HepG2 (cell line): ENCODE measurements around the gene LAG3. TPM values are rescaled to one million over a fixed set of nuclear protein-coding genes. Genes with fewer than 3 reads are reported as not detected.

Experiments
- ATAC-seq: fragments of 200-7000 bp; cut with Tn5 transposase; 3 replicates; pipeline ENCODE4 v1.9.1; 2020; ENCODE audit warnings: mild to moderate bottlenecking, moderate library complexity
- BruUV-seq: library from RNA; stranded (reverse); fragments of 400-500 nt; replicated peaks from 2 replicates; lab custom pipeline; 2021; lab: Mats Ljungman, UMichigan
- CTCF ChIA-PET: fragments of 300-600 bp; formaldehyde crosslinking; extraction: SDS; loops from one replicate; lab custom pipeline; 2021; ENCODE audit warnings: low total read pairs, inconsistent platforms, low intra/inter-chr PET ratio; lab: Yijun Ruan, JAX
- POLR2A ChIA-PET: fragments of 350-600 bp; sonication (Branson Sonifier 250); formaldehyde crosslinking; loops from one replicate; lab custom pipeline; 2020; ENCODE audit warnings: antibody characterized with exemption, inconsistent platforms; lab: Yijun Ruan, JAX
- DNase-seq: peaks from one replicate; pipeline ENCODE4 v3.0.0-alpha.2; 2015; ENCODE audit warnings: low spot score
- FAIRE-seq: peaks from 3 replicates; lab custom pipeline; 2011; peaks lifted over from hg19 to GRCh38; lab: Jason Lieb, UNC
- H2AFZ ChIP-seq: one replicate; pipeline ENCODE4 v1.6.1; 2011; ENCODE audit warnings: low read length, inconsistent platforms
- H3K27ac ChIP-seq: fragments of 300-600 bp; 3 replicates; pipeline ENCODE4 v1.8.0; 2011; ENCODE audit warnings: mixed run types, mild to moderate bottlenecking, mixed read lengths, low read length, inconsistent platforms; ENCODE audit not compliant: insufficient read depth; ENCODE audit errors: extremely low read length
- H3K27me3 ChIP-seq, 2 experiments: fragments of 200-600 bp in 1 of 2; 2 replicates in 1 of 2; 3 replicates in 1 of 2; pipeline versions ENCODE4 v1.6.0 to v1.8.0; 2011; ENCODE audit warnings: low read length in 2 of 2, mild to moderate bottlenecking in 2 of 2, moderate library complexity in 2 of 2, inconsistent platforms in 1 of 2; ENCODE audit not compliant: insufficient read depth in 2 of 2, control insufficient read depth in 1 of 2
- H3K36me3 ChIP-seq, 2 experiments: fragments of 200-600 bp in 1 of 2; replicated peaks in 1 of 2; 2 replicates in 1 of 2; 3 replicates in 1 of 2; pipeline versions ENCODE4 v1.5.1 to v1.8.0; 2011; ENCODE audit warnings: low read length in 2 of 2, inconsistent platforms in 1 of 2; ENCODE audit not compliant: insufficient read depth in 2 of 2, control insufficient read depth in 1 of 2
- H3K4me1 ChIP-seq: 2 replicates; pipeline ENCODE4 v1.5.1; 2012; ENCODE audit warnings: low read length, inconsistent platforms; ENCODE audit not compliant: insufficient read depth
- H3K4me2 ChIP-seq: 2 replicates; pipeline ENCODE4 v1.6.0; 2011; ENCODE audit warnings: low read depth, low read length, inconsistent platforms
- H3K4me3 ChIP-seq, 3 experiments: fragments of 200-600 bp in 1 of 3; sonication (generic), shearing (Covaris generic) in 1 of 3; replicated peaks in 1 of 3; 2 replicates each; pipeline ENCODE4 v1.5.1; 2011 to 2016; ENCODE audit warnings: low read length in 3 of 3, inconsistent platforms in 2 of 3, low read depth in 2 of 3, mild to moderate bottlenecking in 2 of 3, control low read depth in 1 of 3, mixed read lengths in 1 of 3; ENCODE audit not compliant: insufficient read depth in 1 of 3
- H3K79me2 ChIP-seq: one replicate; pipeline ENCODE4 v1.6.1; 2011; ENCODE audit warnings: low read length, inconsistent platforms; ENCODE audit not compliant: insufficient read depth
- H3K9ac ChIP-seq: 2 replicates; pipeline ENCODE4 v1.6.0; 2011; ENCODE audit warnings: mild to moderate bottlenecking, low read depth, low read length, inconsistent platforms; ENCODE audit not compliant: insufficient read depth
- H3K9me3 ChIP-seq: 2 replicates; pipeline ENCODE4 v1.5.1; 2012; ENCODE audit warnings: mild to moderate bottlenecking, low read length
- H4K20me1 ChIP-seq: 2 replicates; pipeline ENCODE4 v1.6.0; 2011; ENCODE audit warnings: inconsistent platforms, mild to moderate bottlenecking, low read length, moderate library complexity; ENCODE audit not compliant: insufficient read depth
- ATAD3A ChIP-seq: sonication (generic); formaldehyde crosslinking; IDR thresholded peaks from 2 replicates; pipeline ENCODE4 v1.4.0; 2020; ENCODE audit warnings: missing genetic modification reagents
- JARID2 ChIP-seq: sonication (generic); formaldehyde crosslinking; IDR thresholded peaks from 2 replicates; pipeline ENCODE4 v1.8.1; 2023; ENCODE audit warnings: missing genetic modification reagents, inconsistent platforms; ENCODE audit not compliant: insufficient replicate concordance
- KLF13 ChIP-seq: sonication (generic); formaldehyde crosslinking; IDR thresholded peaks from 2 replicates; pipeline ENCODE4 v1.4.0; 2020; ENCODE audit warnings: mild to moderate bottlenecking, missing genetic modification reagents
- NFIB ChIP-seq: sonication (generic); formaldehyde crosslinking; IDR thresholded peaks from 2 replicates; pipeline ENCODE4 v1.9.0; 2021; ENCODE audit warnings: missing genetic modification reagents, mild to moderate bottlenecking, borderline replicate concordance
- NR3C1 ChIP-seq: sonication (generic); formaldehyde crosslinking; IDR thresholded peaks from 2 replicates; pipeline ENCODE4 v1.4.0; 2020; ENCODE audit warnings: missing genetic modification reagents
- SP140L ChIP-seq: sonication (generic); formaldehyde crosslinking; IDR thresholded peaks from 2 replicates; pipeline ENCODE4 v1.4.0; 2020; ENCODE audit warnings: missing genetic modification reagents, borderline replicate concordance
- SP5 ChIP-seq: IDR thresholded peaks from 2 replicates; pipeline ENCODE4 v1.6.1; 2016; ENCODE audit warnings: low read depth, borderline replicate concordance
- ZMAT5 ChIP-seq: sonication (generic); formaldehyde crosslinking; IDR thresholded peaks from 2 replicates; pipeline ENCODE4 v1.5.0; 2020; ENCODE audit warnings: mild to moderate bottlenecking, low read depth, missing genetic modification reagents, borderline replicate concordance
- ZMYM2 ChIP-seq: sonication (generic); formaldehyde crosslinking; IDR thresholded peaks from 2 replicates; pipeline ENCODE4 v1.8.0; 2022; ENCODE audit warnings: mild to moderate bottlenecking, missing genetic modification reagents
- ZNF607 ChIP-seq: sonication (generic); formaldehyde crosslinking; IDR thresholded peaks from 2 replicates; pipeline ENCODE4 v1.5.1; 2020; ENCODE audit warnings: missing genetic modification reagents, mild to moderate bottlenecking, borderline replicate concordance
- WGBS: methylation state at CpG from one replicate; pipeline ENCODE4 v1.1.6; 2017; ENCODE audit warnings: low lambda C conversion rate; 5-methylcytosine and 5-hydroxymethylcytosine counted together
- in situ Hi-C: cut with HindIII; loops from 2 replicates; pipeline ENCODE4 v1.10.0; 2017; ENCODE audit warnings: low pct_unique_long_range_greater_than_20kb; ENCODE audit not compliant: extremely low pct_ligation_motif_present
- intact Hi-C: fragments of 100-400 bp; cut with micrococcal nuclease; formaldehyde crosslinking; loops from one replicate; pipeline ENCODE4 v1.10.0; 2022; ENCODE audit not compliant: unreplicated experiment
- polyA plus RNA-seq, 8 experiments: library from polyadenylated mRNA; depleted of rRNA in 3 of 8; stranded (reverse) in 7 of 8; unstranded in 1 of 8; fragments of >200 nt; fragmentation: Illumina TruSeq in 4 of 8; extraction: Trizol in 4 of 8; gene quantifications; 2 replicates each; pipeline versions ENCODE4 v1.2.1 to v1.2.3, GENCODE V29; 2011 to 2016; ENCODE audit warnings: low read depth in 4 of 8, missing spikeins in 1 of 8, mixed read lengths in 1 of 8; ENCODE audit not compliant: insufficient read depth in 1 of 8
- total RNA-seq, 5 experiments: library from RNA; depleted of rRNA; stranded (reverse); fragments of >200 nt; fragmentation: Illumina TruSeq; extraction: Trizol; gene quantifications; 2 replicates each; pipeline ENCODE4 v1.2.3, GENCODE V29; 2016; ENCODE audit warnings: low read depth in 1 of 5

Gene LAG3
- total and polyA plus RNA-seq, 2 of the 13 experiments (the other 11 are each of a cell fraction or from before 2014, with no cell fraction given) = 0.11 to 0.26 TPM

DNA sequence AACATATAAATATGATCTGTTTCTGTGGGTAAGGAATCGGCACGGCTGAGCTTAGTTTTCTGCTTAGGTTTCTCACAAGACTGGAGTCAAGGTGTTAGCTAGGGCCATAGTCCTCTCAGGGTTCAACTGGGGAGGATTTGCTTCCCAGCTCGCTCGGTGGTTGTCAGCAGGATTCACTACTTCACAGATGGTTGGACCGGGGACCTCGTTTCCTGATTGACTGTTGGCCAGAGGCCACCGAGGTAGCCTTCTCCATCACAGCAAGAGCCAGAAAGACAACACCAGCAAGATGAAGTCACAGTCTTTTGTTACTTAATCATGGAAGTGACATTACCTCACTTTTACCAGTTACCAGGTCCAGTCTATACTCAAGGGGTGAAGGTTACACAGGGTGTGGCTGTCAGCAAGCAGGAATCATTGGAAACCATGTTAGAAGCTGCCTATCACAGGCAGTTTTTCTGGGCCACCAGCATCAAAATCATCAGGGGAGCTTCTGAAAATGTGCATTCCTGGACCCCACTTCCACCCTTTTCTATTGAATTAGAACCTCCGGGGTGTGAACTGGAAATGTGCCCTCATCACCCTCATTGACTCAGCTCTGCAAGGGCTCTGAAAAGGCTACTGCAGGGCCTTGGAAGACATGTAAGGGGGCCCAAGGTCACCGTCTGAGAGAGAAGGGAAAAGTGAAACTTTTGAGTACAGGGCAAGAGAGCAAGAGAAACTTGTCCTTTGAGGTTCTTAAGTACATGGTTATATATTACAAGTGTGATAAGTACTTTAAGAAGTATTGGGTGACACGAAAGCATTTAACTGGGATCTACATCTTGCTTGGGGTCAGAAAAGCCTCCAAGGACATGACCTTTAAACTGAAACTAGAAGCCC lies 37.6 kb upstream of the LAG3 start:
- Histone ChIP-seq H3K36me3 (peaks cover 12 to 17% of the 10 kb centered on the region in 2 experiments; a peak in 4 of 5 replicates), H3K9ac (no peak overlapping the region), H3K4me1 (peaks cover 11% of the 10 kb centered on the region), H4K20me1 (no peaks in the 10 kb centered on the region), H3K4me2 (no peak overlapping the region), H3K4me3 (no peak overlapping the region), H3K9me3 (no peaks in the 10 kb centered on the region), H3K27me3 (no peaks in the 10 kb centered on the region), H3K79me2 (no peaks in the 10 kb centered on the region), H3K27ac (no peak overlapping the region), H2AFZ (no peak overlapping the region)
- CTCF ChIA-PET = interaction anchor here (0.9 to 2.4 kb wide), 5 partner anchors 19 to 118 kb away, joined by 3 to 24 read pairs (median 6); no protein-coding TSS in a partner anchor
- no TSS peak for BruUV-seq
- 94% methylated on average over 10 of the region's 10 CpGs for WGBS
- ATAC-seq = no peak
- POLR2A ChIA-PET = interaction anchor here (2.6 kb wide), 1 partner anchor 11 kb away, joined by 10 read pairs; the partner anchor contains the start of gene COPS7A
- no peak for FAIRE-seq
- DNase-seq = no peak
- intact Hi-C loops = loop anchor here (1.0 to 2.0 kb wide), 4 partner anchors 18 to 95 kb away; partner anchors contain the start of gene MLF2
- in situ Hi-C loops = no loop called here
- TF ChIP-seq ATAD3A (CRISPR knock-in tag) (no peak), SP5 (CRISPR knock-in tag) (no peak), ZMYM2 (CRISPR knock-in tag) (no peak), ZMAT5 (no peak), ZNF607 (no peak), JARID2 (CRISPR knock-in tag) (no peak), NFIB (no peak), NR3C1 (CRISPR knock-in tag) (no peak), SP140L (CRISPR knock-in tag) (no peak), KLF13 (CRISPR knock-in tag) (no peak)
